Stimulated activated CD8-positive, alpha-beta memory T cell treated with anti-CD3 and anti-CD28 coated beads, Interleukin-2, amount 100 ng/mL, for 1 hour (primary cell): Measurements from ENCODE around the gene RNU5D-1.

Experiments used
- DNase-seq, 2 donors: peaks; one replicate each; pipeline ENCODE4 v3.0.0-alpha.2; 2020; ENCODE audit warnings: low read depth in 2 of 2

RNU5D-1 gene

GRCh38 chr1:44733365-44733764, 2.4 kb upstream of the RNU5D-1 start:
- DNase-seq = no peak

GRCh38 chr1:44724955-44725698, 5.8 kb downstream of the RNU5D-1 start:
- no peak for DNase-seq

- no peak for DNase-seq
These were observed 6.5 kb downstream of the RNU5D-1 start for GRCh38 chr1:44724296-44724954.

GRCh38 chr1:44723496-44724295, 7.3 kb downstream of the RNU5D-1 start:
- DNase-seq = no peak

GRCh38 chr1:44723064-44723463, 7.9 kb downstream of the RNU5D-1 start:
- no peak for DNase-seq

GRCh38 chr1:44721485-44722361, 9.2 kb downstream of the RNU5D-1 start:
- peak in 1 of 2 donors; percentile 51 for DNase-seq

- no peak for DNase-seq
These were observed 10.7 kb downstream of the RNU5D-1 start for GRCh38 chr1:44720281-44720680.

- DNase-seq = no peak
These were observed 11.7 kb downstream of the RNU5D-1 start for GRCh38 chr1:44719318-44719717.

GRCh38 chr1:44718091-44718490, 12.9 kb downstream of the RNU5D-1 start:
- no peak for DNase-seq

- no peak for DNase-seq
These were observed 13.3 kb downstream of the RNU5D-1 start for GRCh38 chr1:44717653-44718052.

GRCh38 chr1:44717156-44717555, 13.8 kb downstream of the RNU5D-1 start:
- no peak for DNase-seq

- peak in 1 of 2 donors; percentile 37 for DNase-seq
These were observed 15.9 kb downstream of the RNU5D-1 start for GRCh38 chr1:44714944-44715571.

GRCh38 chr1:44714532-44714931, 16.4 kb downstream of the RNU5D-1 start:
- DNase-seq = no peak

GRCh38 chr1:44713321-44713781, 17.6 kb downstream of the RNU5D-1 start:
- no peak for DNase-seq

- DNase-seq = no peak
These were observed 22.8 kb downstream of the RNU5D-1 start for GRCh38 chr1:44707959-44708831.

GRCh38 chr1:44707112-44707881, 23.7 kb downstream of the RNU5D-1 start:
- DNase-seq = no peak

GRCh38 chr1:44705938-44706337, 25.0 kb downstream of the RNU5D-1 start:
- no peak for DNase-seq

- no peak for DNase-seq
These were observed 25.5 kb downstream of the RNU5D-1 start for GRCh38 chr1:44705470-44705869.

GRCh38 chr1:44701141-44701573, 29.8 kb downstream of the RNU5D-1 start:
- DNase-seq = no peak
